ENCODE data around the gene NUCB2.

Gene NUCB2

GRCh38 chr11:17272801-17273200, 3.7 kb upstream of the NUCB2 start:
- DNase-seq = no peak

GRCh38 chr11:17273211-17273610, 3.3 kb upstream of the NUCB2 start:
- no peak for DNase-seq

DNA sequence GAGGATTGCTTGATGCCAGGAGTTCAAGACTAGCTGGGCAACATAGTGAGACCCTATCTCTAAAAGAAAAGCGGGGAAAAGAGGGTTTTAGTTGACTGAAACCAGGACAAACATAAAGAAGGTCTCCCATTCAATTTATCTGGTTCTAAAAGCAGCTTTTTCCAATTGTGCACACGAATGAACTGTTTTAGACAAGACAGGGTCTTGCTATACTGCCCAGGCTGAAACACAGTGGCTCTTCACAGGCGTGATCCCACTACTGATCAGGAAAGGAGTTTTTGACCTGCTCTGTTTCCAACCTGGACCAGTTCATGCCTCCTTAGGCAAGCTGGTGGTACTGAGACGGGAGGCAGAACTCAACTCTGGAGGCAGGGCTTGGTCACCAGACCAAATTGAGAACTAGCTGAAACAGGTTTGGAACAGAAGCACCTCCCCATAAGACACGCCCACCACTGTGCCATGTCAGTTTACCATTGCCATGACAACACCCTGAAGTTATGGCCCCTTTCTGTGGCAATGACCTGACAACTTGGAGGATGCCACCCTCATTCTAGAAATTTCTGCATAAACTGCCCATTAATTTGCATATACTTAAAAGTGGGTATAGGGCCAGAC, 2.8 kb upstream of the NUCB2 start:
- no peak for DNase-seq

- no peak for DNase-seq
Observed at GRCh38 chr11:17275400-17276235, 921 bp upstream of the NUCB2 start.

DNA sequence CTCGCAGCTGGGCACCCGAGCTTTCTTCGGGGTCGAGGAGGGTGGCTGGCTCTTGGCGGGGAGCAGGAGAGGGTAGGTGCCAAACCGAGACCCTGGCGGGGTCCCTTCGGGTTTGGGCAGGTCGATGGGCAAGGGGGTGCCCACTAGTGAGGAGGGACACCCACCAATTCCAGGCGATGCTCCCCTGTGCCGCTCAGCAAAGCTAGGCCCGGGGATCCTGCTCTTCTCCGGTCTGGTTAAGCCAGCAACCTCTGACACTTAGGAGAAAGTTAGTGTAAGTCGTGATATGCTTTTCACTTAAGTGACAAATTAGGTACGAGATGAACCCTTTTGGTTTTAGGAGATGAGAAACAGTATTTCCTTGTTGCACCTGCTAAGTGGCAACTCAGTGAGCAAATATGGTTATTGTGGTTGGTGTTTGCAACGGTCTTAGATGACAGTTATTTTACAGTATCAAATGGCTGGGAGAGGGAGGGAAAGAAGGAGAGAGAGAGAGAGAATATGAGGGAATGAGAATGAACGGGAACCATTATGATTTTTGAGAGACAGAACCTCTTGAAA, 565 bp downstream of the NUCB2 start:
- DNase-seq = peak; percentile 70

DNA sequence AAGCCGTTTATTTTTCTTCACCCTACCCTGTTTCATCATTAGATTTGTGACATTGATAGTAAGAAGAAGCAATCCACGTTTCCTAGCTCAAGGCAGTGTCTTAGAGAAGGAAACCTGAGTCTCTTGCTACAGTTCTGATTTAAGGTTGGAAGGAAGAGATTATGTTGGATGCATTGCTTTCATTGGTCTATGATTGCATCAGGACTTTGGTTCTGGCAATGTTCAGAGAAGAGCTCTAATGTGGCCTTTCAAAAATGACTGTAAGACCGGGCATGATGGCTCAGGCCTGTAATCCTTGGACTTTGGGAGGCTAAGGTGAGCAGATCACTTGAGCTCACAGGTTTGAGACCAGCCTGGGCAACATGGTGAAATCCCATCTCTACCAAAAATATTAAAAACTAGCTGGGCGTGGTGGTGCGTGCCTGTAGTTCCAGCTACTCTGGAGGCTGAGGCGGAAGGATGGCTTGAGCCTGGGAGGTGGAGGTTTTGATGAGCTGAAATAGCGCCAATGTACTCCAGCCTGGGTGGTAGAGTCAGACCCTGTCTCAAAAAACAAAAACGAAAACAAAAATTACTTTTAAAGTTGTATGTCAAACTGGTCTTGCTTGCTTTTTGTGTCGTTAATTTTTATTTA, 4.1 kb downstream of the NUCB2 start:
- no peak for DNase-seq

- no peak for DNase-seq
Observed at GRCh38 chr11:17286332-17286731, 9.8 kb downstream of the NUCB2 start.

DNA sequence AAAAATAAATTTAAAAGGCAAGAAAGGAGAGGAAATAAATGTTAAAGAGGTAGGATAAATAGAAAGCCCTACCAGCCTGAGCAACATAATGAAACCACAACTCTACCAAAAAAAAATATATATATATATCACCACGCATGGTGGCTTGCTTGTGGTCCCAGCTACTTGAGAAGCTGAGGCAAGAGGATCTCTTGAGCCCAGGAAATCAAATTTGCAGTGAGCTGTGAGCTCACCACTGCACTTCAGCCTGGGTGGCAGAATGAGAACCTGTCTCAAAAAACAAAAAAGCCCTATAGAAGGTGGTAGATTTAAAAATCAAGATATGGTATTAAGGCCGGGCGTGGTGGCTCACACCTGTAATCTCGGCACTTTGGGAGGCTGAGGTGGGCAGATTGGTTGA, 10.5 kb downstream of the NUCB2 start:
- no peak for DNase-seq

DNA sequence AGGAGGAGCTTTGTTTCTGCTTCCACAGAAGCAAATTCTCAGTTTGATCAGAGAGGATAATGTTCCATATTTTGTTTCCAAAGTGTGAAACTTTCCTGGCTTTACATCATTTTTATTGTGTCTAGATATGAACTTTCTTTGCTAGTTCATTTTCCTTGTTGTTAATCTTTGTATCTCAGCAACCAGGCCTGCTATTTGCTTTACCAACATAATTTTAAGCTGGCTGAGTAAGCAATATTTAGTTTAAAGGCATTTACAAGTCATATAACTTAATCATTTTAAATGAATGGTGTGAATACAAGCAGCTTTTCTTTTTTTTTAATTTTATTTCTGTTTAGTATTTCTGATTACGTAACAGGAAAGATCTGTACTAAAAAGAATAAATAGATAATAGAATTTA, 15.2 kb downstream of the NUCB2 start:
- no peak for DNase-seq

- DNase-seq = no peak
Observed at GRCh38 chr11:17293311-17293710, 16.8 kb downstream of the NUCB2 start.

- DNase-seq = no peak
Observed at GRCh38 chr11:17294033-17294432, 17.5 kb downstream of the NUCB2 start.

DNA sequence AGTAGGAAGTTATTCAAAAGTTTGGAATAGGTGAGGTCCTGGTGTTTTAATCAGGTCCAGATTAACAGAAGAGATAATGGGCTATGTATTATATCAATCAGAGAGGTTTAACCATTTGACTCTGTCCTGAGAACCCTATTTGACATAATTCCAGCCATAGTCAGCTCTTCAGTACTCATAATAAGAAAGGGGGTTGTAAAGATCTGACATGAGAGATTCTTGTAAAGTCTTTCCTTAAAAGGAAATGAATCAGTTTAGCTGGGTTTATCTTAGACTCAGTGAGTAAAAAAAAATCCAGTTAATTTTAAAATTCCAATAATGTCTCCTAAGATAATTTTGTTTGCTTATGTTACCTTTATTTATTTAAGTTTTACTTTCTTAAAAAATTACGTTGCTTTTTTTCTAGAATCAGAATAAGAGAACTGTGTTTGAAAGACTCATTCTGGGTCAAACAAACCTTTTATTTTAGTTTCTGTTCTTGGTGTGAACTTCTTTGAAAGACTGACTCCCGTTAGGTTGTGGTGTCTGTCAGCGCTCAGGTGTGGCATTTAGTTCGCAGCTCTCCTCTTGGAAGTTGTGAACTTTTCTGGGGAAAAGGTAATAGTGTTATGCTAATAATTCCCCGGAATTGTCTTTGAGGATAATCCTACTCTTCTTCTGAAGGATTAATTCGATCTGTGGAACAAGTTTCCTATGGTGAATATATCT, 20.5 kb downstream of the NUCB2 start:
- DNase-seq = no peak

DNA sequence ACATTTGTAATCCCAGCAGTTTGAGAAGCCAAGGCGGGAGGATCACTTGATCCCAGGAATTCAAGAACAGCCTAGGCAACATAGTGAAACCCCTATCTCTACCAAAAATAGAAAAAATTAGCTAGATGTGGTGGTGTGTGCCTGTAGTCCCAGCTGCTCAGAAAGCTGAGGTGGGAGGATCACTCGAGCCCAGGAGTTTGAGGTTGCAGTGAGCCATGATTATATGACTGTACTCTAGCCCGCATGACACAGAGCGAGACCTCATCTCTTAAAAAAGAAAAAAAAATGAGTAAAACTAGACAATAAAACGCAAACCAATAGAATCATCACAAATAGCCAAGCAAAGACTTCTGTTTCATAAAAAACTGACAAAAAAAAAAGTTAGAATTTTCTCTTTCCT, 21.8 kb downstream of the NUCB2 start:
- no peak for DNase-seq

- no peak for DNase-seq
Observed at GRCh38 chr11:17300372-17300771, 23.8 kb downstream of the NUCB2 start.

DNA sequence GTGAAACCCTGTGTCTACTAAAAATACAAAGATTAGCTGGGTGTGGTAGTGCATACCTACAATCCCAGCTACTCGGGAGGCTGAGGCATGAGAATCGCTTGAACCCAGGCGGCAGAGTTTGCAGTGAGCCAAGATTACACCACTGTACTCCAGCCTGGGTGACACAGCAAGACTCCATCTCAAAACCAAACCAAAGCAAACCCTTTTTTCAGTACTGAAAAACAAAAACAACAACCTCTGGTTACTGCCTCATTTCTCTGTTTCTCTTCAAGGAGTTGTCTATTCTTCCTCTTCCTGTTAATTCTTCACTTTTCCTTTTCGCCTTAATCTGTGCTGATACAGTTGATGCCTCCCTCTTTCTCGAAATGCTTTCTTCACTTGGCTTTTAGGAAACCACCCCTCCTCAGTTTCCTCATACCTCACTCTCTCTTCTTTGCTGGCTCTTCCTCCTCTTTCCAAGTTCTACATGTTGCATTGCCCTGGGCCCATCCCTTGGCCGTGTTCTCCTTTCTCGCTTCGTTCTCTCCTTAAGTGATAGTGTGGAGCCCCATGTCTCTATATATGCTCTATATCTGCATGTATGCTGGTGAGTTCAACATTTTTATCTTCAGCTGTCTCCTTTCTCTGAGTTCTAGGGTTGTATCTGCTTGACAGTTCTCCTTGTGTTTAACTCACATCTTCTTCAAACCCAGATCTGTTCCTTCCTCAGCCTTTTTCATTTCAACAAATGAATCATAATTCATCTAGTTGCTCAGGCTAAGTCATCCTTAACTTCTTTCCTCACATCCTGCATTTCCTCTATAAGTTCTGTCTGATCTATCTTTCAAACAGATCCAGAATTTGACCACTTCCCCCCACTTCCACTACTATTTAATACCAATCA, 37.1 kb downstream of the NUCB2 start:
- no peak for DNase-seq

DNA sequence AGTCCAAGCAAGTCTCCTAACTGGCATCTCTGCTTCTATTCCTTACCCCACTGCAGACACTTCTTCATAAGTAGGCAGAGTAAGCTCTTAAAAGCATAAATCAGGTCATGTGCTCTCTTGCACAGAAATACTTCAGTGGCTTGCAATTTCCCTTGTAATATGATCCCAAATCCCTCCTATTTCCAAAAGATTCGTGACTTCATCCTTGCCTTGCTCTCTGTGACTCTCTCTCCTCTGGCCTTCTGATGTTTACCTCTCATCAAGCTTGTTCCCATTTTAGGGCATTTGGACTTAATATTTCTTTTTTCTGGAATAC, 37.7 kb downstream of the NUCB2 start:
- DNase-seq = no peak

DNA sequence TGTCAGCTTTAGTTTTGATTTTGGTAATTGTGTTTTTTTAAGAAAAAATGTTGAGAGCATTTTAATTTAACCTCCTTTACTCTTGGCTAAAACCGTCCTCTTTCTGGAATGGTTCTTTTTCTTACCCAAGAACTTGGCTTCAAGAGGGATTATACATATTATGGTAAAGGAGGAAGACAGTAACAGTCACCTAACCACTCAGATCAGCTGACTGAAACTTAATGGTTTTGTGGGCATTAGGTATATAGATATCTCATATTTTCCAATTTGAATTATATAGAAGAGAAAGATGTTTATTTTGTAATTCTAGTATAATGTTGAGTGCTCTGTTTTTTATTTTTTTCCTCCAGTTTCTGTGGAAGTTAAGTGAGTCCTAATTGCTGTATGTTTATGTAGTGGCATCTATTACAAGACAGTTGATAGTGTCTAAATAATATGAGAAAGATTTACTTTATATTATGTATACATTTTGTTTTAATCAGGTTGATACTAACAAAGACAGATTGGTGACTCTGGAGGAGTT, 38.4 kb downstream of the NUCB2 start:
- DNase-seq = no peak

- DNase-seq = no peak
Observed at GRCh38 chr11:17328871-17329494, 52.4 kb downstream of the NUCB2 start.

DNA sequence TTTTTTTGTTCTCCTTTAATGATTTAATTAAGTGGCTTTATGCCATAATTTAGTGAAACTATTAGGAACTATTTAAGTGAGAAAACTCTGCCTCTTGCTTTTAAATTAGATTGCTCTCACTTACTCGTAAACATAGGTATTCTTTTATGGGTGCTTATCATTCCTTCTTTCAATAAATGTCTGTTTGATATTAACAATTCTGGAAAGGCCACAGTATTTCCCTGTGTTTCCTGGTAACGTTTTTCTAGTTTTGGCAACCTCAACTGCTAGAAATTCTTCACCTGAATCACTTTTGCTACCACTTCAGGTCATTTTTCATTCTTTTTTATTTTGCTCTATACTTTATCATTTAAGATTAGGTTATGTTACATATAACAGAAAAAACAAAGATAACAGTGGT, 55.1 kb downstream of the NUCB2 start:
- no peak for DNase-seq

DNA sequence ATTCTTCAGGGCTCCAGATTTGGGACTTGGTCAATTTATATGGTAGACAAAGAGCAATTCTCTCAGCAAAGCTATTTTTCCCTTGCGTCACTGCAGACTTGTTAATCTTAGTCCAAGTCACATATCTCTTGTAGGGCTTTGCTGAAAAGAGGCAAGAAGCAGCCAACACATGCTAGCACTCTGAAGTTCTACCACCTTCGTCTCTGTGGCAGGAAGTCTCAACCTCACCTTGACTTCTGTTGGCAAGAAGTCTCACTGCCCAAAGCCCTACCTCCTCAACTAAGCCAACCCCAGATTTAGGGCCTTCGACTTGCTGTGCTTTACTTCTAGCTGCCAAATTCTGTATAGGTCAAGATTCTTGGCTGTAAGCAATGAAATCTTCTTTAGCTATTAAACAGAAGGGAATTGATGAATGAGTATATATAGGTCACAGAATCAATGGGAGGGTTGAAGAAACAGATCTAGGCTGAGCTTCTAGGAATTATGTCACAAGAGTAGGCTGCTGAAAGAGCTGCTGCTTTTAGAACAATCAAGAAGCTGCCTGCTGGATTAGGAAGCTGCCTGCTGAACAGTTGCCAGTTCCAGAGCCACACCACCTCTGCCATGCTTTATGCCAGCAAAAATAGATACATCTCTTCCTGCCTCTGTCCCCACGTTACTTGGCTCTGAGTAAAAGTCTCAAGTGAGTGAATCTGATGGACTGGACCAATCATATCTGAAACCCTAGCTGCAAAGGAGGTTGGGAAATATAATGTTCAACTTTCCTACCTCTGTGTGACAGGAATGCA, 57.5 kb downstream of the NUCB2 start:
- no peak for DNase-seq

DNA sequence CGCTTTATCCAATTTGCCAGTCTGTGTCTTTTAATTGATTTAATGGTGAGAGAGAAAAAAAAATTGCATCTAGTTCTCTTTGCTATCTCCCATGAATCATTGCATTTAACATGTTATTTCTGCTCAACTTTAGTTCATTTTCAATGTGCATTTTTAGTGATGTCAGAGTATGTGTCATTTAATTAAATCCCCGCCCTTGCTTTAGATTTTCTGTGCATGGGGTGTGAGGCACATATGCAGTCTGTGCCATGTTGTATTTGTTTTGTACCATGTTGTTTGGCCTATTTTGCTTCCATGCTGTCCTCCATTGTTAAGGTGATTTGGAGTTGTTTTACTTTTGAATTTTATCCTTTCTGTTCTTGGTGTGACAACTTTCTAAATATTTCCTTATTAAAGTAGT, 66.7 kb downstream of the NUCB2 start:
- no peak for DNase-seq
